DMS153 (cell line): ENCODE measurements around the gene DEGS1.

Source experiments
- DNase-seq: peaks from one replicate; lab custom pipeline; 2025; lab: John Stamatoyannopoulos, UW

The DEGS1 gene

GRCh38 chr1:224213438-224214119 is 30.5 kb downstream of the DEGS1 start:
- DNase-seq: no peak

DNA sequence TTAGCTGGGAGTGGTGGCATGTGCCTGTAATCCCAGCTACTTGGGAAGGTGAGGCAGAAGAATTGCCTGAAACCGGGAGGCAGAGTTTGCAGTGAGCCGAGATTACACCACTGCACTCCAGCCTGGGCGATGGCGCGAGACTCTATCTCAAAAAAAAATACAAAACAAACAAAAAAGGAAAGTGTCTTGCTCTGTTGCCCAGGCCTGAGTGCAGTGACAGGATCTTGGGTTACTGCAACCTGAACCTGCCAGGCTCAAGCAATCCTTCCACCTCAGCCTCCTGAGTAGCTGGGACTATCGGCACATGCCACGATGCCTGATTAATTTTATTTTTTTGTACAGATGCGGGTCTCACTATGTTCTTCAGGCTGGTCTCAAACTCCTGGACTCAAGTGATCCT is 33.3 kb downstream of the DEGS1 start:
- no peak for DNase-seq

- no peak for DNase-seq
Measured at GRCh38 chr1:224217655-224218623, 34.9 kb downstream of the DEGS1 start.

GRCh38 chr1:224219011-224219611 is 36.1 kb downstream of the DEGS1 start:
- DNase-seq: no peak

DNA sequence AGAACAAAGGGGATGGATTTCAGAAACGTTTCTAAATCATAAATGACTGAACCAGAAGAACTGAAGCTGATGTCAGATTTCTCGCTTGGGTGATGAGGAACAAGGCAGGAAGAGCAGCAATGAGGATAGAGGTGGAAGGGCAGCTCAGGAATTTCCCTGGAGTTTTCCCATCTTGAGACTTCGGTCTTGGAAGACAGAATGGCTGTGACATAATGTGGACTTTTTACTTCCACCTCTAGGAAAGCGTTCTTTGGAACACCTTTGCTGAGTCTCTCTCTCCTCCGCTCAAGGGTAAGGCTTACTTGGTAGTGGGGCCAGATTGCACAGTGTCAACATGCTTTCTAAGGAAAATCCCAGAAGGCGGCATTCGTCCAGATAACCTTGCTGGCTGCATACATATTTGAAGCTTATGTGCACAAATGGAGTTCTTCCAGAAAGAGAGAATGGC is 36.6 kb downstream of the DEGS1 start:
- DNase-seq: no peak

DNA sequence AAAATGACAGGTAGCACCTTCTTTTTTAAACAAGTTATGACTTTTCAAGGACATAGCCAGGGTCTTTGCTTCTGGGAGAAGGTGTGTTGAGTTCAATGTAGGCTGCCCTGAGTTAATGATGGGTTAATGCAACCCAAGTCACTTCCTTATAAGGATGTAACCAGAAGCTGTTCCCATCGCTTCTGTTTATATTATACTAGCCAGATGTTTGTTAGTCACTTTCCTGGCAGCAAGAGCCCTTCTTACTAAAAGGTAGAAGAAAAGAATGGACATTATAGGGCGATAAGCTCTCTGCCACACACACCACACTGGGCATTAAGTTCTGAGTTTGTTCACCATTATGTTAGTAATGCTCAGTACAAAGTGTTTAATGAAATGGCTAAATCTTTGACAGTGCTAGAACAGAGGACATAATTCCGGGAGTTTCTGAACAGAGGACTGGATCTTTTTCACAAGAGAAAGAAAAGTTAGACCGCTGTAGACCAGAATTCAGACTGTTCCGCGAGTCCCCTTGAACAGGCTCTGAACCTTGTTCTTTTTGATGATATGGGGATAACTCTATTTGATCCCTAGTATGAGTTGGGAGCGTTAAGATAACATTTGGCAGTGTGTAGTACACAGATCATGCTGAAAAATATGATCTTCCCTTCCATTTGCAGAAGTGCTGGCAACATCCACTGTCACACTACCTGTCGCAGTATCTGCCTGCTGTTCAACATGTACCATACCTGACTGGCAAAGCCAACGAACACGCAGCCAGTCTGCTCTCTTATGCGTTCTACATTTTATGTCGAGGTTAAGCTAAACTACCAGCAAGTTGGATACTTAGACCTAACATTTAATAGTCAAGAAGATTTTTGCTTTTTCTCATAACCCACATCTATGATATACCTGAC is 41.0 kb downstream of the DEGS1 start:
- peak; percentile 48 for DNase-seq

DNA sequence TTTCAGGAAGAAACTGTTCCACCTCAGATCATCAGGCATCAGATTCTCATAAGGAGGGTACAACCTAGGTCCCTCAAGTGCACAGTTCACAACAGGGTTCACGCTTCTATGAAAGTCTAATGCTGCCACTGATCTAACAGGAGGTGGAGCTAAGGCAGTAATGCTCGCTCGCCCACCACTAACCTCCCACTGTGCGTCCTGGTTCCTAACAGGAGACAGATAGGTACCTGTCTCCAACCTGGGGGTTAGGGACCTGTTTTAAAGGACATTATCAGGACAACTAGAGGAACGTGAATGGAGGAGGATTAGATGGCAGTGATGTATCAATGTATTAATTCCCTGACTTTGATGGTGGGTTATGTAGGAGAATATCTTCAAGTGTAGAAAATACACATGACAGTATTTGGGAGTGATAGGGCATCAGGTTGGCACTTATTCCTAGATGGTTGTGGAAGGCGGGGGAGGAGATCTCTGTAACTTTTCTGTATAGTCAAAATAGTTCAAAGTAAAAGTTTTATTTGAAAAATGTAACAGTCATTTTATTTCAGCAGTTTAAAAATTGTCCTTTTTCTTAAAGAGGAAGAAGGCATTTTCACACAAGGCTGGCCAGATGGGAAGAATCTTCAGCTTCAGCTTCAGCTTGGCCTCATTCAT is 43.9 kb downstream of the DEGS1 start:
- no peak for DNase-seq

DNA sequence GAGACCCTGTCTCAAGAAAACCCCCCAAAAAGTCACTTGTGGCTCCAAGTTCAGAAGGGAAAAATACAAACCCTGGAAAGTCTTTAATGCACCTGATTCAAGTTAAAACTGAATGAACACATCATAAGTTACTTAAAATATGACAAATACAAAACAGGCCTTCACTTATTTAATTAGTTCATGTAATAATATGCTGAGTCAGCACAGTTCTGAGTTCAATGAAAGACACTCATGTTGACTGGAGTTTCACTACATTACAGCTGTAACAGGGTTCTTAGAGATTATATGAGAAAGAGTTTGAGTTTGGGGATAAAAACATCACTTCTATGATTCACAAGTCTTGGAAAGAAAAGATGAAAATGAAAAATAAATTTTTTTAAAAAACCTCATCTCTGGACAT is 51.0 kb downstream of the DEGS1 start:
- DNase-seq: no peak

DNA sequence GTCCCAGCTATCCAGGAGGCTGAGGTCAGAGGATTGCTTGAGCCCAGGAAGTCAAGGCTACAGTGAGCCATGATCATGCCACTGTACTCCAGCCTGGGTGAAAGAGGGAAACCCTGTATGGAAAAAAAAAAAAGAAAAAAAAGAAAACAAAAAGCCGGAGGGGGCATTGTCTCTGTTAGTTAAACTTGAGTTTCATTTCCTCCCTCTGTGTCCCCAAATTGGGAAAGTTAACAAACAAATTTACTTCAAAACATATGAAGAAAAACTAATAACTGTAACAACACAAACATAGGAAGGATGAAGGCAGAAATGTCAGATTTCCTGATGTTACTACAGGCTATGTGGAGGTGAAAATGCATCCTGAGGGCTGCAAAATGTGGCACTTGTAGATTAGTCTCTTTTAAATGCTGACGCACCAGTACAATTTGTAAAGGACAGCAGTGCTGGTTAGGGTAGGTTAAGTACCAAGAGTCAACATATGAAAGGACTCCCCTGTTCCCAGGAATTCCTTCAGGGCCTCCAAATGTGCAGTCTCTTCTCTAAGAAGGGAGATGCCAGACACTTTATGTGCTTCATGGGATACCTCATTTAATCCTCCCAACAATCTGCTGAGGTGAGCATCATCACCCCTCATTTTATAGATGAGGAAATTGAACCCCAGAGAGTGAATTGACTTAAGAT is 52.9 kb downstream of the DEGS1 start:
- DNase-seq: no peak

DNA sequence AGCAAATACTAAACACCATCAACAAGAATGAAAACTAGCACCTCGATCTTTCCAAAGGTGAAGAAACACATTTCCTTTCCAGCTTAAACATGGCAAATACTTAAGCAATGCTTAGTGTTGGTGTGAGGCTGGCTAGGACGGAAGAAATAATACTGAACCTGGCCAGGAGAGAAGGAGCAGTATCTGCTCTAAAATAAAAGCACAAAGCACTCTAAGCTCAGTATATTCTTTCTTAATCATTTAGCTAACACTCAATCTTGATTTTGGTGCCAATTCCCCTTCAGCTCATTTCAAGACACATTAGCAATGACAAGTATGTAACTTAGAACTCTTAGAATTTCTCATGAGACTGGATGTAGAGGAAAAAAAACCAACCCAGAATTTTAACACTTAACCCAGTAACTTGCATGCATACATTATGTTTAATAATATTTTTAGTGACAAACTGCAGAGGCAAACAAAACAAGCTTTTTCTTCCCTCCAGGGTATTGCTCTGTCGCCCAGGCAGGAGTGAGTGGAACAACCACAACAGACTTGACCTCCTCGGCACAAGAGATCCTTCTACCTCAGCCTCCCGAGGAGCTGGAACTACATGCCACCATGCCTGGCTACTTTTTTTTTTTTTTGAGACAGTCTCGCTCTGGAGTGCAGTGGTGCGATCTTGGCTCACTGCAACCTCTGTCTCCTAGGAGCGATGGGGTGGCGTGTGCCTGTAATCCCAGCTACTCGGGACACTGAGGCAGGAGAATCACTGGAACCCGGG is 54.3 kb downstream of the DEGS1 start:
- DNase-seq: no peak

DNA sequence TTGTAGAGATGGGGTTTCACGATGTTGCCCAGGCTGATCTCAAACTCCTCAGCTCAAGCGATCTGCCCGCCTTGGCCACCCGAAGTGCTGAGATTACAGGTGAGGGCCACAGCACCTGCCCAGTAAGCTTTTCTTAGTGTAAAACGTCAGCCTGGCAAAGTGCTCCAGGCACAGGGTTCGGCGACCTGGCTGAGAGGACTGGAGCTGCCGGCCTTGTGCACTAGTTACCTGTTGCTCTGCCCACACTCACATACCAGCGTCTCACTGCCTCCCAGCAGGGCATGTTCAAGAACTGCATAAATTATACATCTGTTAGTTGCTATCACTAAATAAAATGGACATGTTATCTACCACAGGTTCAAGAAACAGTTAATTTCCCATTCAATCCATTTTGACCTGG is 55.2 kb downstream of the DEGS1 start:
- DNase-seq: no peak

- no peak for DNase-seq
Measured at GRCh38 chr1:224238756-224239155, 55.7 kb downstream of the DEGS1 start.
